ENCODE measurements around the gene FMN1.
A peak's percentile ranks its signal among the peaks of the same experiment; 100 is the strongest.

Gene FMN1

GRCh38 chr15:32829436-32829835 lies 365.1 kb downstream of the FMN1 start:
- no peak for DNase-seq (ENCODE audit: low read depth in 2 of 2)

- no peak for DNase-seq (ENCODE audit: low read depth in 2 of 2)
Measured at GRCh38 chr15:32828507-32829186, 365.9 kb downstream of the FMN1 start.

GRCh38 chr15:32826685-32827084 lies 367.8 kb downstream of the FMN1 start:
- no peak for DNase-seq (ENCODE audit: low read depth in 2 of 2)

GRCh38 chr15:32825219-32825618 lies 369.3 kb downstream of the FMN1 start:
- DNase-seq (ENCODE audit: low read depth in 2 of 2), result no peak

- DNase-seq (ENCODE audit: low read depth in 2 of 2), result no peak
Measured at GRCh38 chr15:32824777-32825176, 369.7 kb downstream of the FMN1 start.

- no peak for DNase-seq (ENCODE audit: low read depth in 2 of 2)
Measured at GRCh38 chr15:32823750-32824149, 370.8 kb downstream of the FMN1 start.

- DNase-seq (ENCODE audit: low read depth in 2 of 2), result no peak
Measured at GRCh38 chr15:32822739-32823138, 371.8 kb downstream of the FMN1 start.

- no peak for DNase-seq (ENCODE audit: low read depth in 2 of 2)
Measured at GRCh38 chr15:32819448-32819847, 375.1 kb downstream of the FMN1 start.

GRCh38 chr15:32818758-32819447 lies 375.6 kb downstream of the FMN1 start:
- no peak for DNase-seq (ENCODE audit: low read depth in 2 of 2)

GRCh38 chr15:32817577-32817976 lies 376.9 kb downstream of the FMN1 start:
- DNase-seq (ENCODE audit: low read depth in 2 of 2), result no peak

GRCh38 chr15:32807331-32807730 lies 387.2 kb downstream of the FMN1 start:
- no peak for DNase-seq (ENCODE audit: low read depth in 2 of 2)

GRCh38 chr15:32803631-32804030 lies 390.9 kb downstream of the FMN1 start:
- no peak for DNase-seq (ENCODE audit: low read depth in 2 of 2)

- DNase-seq (ENCODE audit: low read depth in 2 of 2), result peak in 1 of 2 donors; percentile 4
Measured at GRCh38 chr15:32802286-32802936, 392.1 kb downstream of the FMN1 start.

- no peak for DNase-seq (ENCODE audit: low read depth in 2 of 2)
Measured at GRCh38 chr15:32799936-32800535, 394.5 kb downstream of the FMN1 start.

GRCh38 chr15:32796856-32797255 lies 397.7 kb downstream of the FMN1 start:
- DNase-seq (ENCODE audit: low read depth in 2 of 2), result no peak

GRCh38 chr15:32794973-32795372 lies 399.5 kb downstream of the FMN1 start:
- no peak for DNase-seq (ENCODE audit: low read depth in 2 of 2)

- no peak for DNase-seq (ENCODE audit: low read depth in 2 of 2)
Measured at GRCh38 chr15:32792436-32792835, 402.1 kb downstream of the FMN1 start.

- DNase-seq (ENCODE audit: low read depth in 2 of 2), result no peak
Measured at GRCh38 chr15:32790352-32790999, 404.0 kb downstream of the FMN1 start.

GRCh38 chr15:32787949-32788348 lies 406.6 kb downstream of the FMN1 start:
- no peak for DNase-seq (ENCODE audit: low read depth in 2 of 2)

GRCh38 chr15:32786906-32787305 lies 407.6 kb downstream of the FMN1 start:
- no peak for DNase-seq (ENCODE audit: low read depth in 2 of 2)

GRCh38 chr15:32784581-32784980 lies 409.9 kb downstream of the FMN1 start:
- no peak for DNase-seq (ENCODE audit: low read depth in 2 of 2)

- no peak for DNase-seq (ENCODE audit: low read depth in 2 of 2)
Measured at GRCh38 chr15:32781781-32782180, 412.7 kb downstream of the FMN1 start.
